Keratinocyte (primary cell): Measurements from ENCODE around the gene GUCY1A1. TPM values are rescaled to one million over a fixed set of nuclear protein-coding genes. Genes with fewer than 3 reads are reported as not detected.

Experiments
- DNase-seq: peaks from one replicate; pipeline ENCODE4 v3.0.0-alpha.2; 2011; ENCODE audit warnings: low read depth, missing footprints, low spot score
- FAIRE-seq: peaks from 2 replicates; lab custom pipeline; 2011; peaks lifted over from hg19 to GRCh38; lab: Jason Lieb, UNC
- H2AFZ ChIP-seq: 2 replicates; pipeline ENCODE4 v1.6.0; 2012; ENCODE audit warnings: low read length, control low read depth, inconsistent platforms; ENCODE audit not compliant: control insufficient read depth
- H3K27ac ChIP-seq: 2 replicates; pipeline ENCODE4 v1.5.1; 2011; ENCODE audit warnings: low read length; ENCODE audit not compliant: control insufficient read depth, insufficient read depth
- H3K27me3 ChIP-seq: 3 replicates; pipeline ENCODE4 v1.6.0; 2011; ENCODE audit warnings: low read length; ENCODE audit not compliant: control insufficient read depth, insufficient read depth; ENCODE audit errors: extremely low read depth
- H3K36me3 ChIP-seq, 2 experiments: 2 replicates in 1 of 2; 3 replicates in 1 of 2; pipeline ENCODE4 v1.5.1; 2011; ENCODE audit warnings: low read length in 2 of 2, mild to moderate bottlenecking in 1 of 2; ENCODE audit not compliant: control insufficient read depth in 2 of 2, insufficient read depth in 2 of 2; ENCODE audit errors: extremely low read depth in 1 of 2
- H3K4me1 ChIP-seq: 3 replicates; pipeline ENCODE4 v1.5.1; 2011; ENCODE audit warnings: low read length; ENCODE audit not compliant: control insufficient read depth, insufficient read depth; ENCODE audit errors: extremely low read depth
- H3K4me2 ChIP-seq: 3 replicates; pipeline ENCODE4 v1.6.0; 2011; ENCODE audit warnings: low read depth, low read length; ENCODE audit not compliant: control insufficient read depth, insufficient read depth; ENCODE audit errors: extremely low read depth
- H3K4me3 ChIP-seq, 3 experiments: fragments of 200-600 bp in 1 of 3; sonication (generic) in 1 of 3; 2 replicates in 2 of 3; 3 replicates in 1 of 3; pipeline ENCODE4 v1.5.1; 2011 to 2016; ENCODE audit warnings: low read length in 3 of 3, mild to moderate bottlenecking in 3 of 3, control low read depth in 2 of 3, inconsistent platforms in 1 of 3, low read depth in 1 of 3, mixed read lengths in 1 of 3, mixed run types in 1 of 3, moderate library complexity in 1 of 3; ENCODE audit not compliant: control insufficient read depth in 2 of 3, insufficient read depth in 2 of 3; ENCODE audit errors: extremely low read depth in 1 of 3
- H3K79me2 ChIP-seq: 2 replicates; pipeline ENCODE4 v1.6.0; 2012; ENCODE audit warnings: low read length; ENCODE audit not compliant: control insufficient read depth, insufficient read depth
- H3K9ac ChIP-seq: 3 replicates; pipeline ENCODE4 v1.6.0; 2011; ENCODE audit warnings: low read length; ENCODE audit not compliant: control insufficient read depth, insufficient read depth; ENCODE audit errors: extremely low read depth
- H3K9me1 ChIP-seq: 3 replicates; pipeline ENCODE4 v1.6.0; 2011; ENCODE audit warnings: low read length; ENCODE audit not compliant: control insufficient read depth, insufficient read depth; ENCODE audit errors: extremely low read depth
- H3K9me3 ChIP-seq: 2 replicates; pipeline ENCODE4 v1.5.1; 2012; ENCODE audit warnings: low read depth, low read length; ENCODE audit not compliant: control insufficient read depth
- H4K20me1 ChIP-seq: 3 replicates; pipeline ENCODE4 v1.6.0; 2011; ENCODE audit warnings: low read length; ENCODE audit not compliant: control insufficient read depth, insufficient read depth; ENCODE audit errors: extremely low read depth
- EZH2 ChIP-seq: IDR thresholded peaks from one replicate; pipeline ENCODE4 v1.6.1; 2012; ENCODE audit warnings: inconsistent platforms, mild to moderate bottlenecking, low read length, moderate library complexity
- dilution Hi-C: fragments of 300-500 bp; cut with MboI; formaldehyde crosslinking; loops from one replicate; pipeline ENCODE4 v1.7.0; 2020; ENCODE audit warnings: low sequenced_read_pairs; ENCODE audit not compliant: extremely low pct_ligation_motif_present
- polyA plus RNA-seq, 5 experiments: library from polyadenylated mRNA; depleted of rRNA in 3 of 5; stranded (reverse) in 3 of 5; stranded (forward) in 1 of 5; unstranded in 1 of 5; fragments of >200 nt; gene quantifications; 1 replicate in 1 of 5; 2 replicates in 3 of 5; 3 replicates in 1 of 5; pipeline versions ENCODE4 v1.2.1 to v1.2.3, GENCODE V29; 2011 to 2012; ENCODE audit warnings: missing spikeins in 2 of 5, low read depth in 1 of 5, low replicate concordance in 1 of 5
- TF ChIP-seq, protein P1 (sequence below), 3 experiments: IDR thresholded peaks in 1 of 3; conservative IDR thresholded peaks in 1 of 3; optimal IDR thresholded peaks in 1 of 3; 2 replicates in 2 of 3; 3 replicates in 1 of 3; pipeline versions ENCODE3 to v1.5.1; 2011; ENCODE audit warnings: low read length in 3 of 3, mild to moderate bottlenecking in 3 of 3, moderate library complexity in 2 of 3, control low read depth in 1 of 3, inconsistent platforms in 1 of 3; ENCODE audit not compliant: insufficient read depth in 2 of 3; ENCODE audit errors: extremely low read depth in 1 of 3

Gene GUCY1A1
- polyA plus RNA-seq, 1 donor (not counting 4 experiments of a cell fraction or from before 2014, with no cell fraction given) = 0.05 TPM

DNA sequence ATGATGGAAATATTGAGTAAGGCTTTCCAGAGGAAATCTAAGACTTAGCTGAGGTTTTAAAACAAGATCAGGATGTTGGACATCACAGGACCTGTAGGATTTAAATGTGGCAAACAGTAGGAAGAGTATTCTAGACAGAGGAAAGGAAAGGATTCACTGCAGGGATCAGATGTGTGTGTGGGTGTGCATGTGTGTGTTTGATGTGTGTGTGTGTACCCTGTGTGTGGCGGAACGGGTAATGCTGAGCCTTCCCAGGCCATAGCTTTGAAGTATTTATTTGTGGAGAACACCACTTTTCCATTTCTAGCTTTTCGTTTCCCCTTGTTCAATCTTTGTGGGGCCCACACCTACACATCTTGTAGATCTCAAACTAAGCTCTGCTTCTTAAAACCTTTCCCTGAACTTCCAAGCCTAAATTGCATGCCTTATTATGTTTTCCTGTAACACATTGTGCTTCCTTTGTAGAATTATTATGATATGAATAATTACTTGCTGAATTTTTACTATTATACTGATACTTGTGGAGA lies 6.9 kb downstream of the GUCY1A1 start:
- Histone ChIP-seq H3K9ac (no peak overlapping the region), H3K4me3 (no peak overlapping the region), H3K79me2 (no peaks in the 10 kb centered on the region), H3K4me1 (no peaks in the 10 kb centered on the region), H2AFZ (no peak overlapping the region), H3K27me3 (no peaks in the 10 kb centered on the region), H4K20me1 (no peaks in the 10 kb centered on the region), H3K36me3 (no peaks in the 10 kb centered on the region), H3K4me2 (no peak overlapping the region), H3K9me1 (no peaks in the 10 kb centered on the region), H3K27ac (no peak overlapping the region), H3K9me3 (no peaks in the 10 kb centered on the region)
- DNase-seq = no peak
- TF ChIP-seq EZH2 = no peak
- TF ChIP-seq, protein P1, sequence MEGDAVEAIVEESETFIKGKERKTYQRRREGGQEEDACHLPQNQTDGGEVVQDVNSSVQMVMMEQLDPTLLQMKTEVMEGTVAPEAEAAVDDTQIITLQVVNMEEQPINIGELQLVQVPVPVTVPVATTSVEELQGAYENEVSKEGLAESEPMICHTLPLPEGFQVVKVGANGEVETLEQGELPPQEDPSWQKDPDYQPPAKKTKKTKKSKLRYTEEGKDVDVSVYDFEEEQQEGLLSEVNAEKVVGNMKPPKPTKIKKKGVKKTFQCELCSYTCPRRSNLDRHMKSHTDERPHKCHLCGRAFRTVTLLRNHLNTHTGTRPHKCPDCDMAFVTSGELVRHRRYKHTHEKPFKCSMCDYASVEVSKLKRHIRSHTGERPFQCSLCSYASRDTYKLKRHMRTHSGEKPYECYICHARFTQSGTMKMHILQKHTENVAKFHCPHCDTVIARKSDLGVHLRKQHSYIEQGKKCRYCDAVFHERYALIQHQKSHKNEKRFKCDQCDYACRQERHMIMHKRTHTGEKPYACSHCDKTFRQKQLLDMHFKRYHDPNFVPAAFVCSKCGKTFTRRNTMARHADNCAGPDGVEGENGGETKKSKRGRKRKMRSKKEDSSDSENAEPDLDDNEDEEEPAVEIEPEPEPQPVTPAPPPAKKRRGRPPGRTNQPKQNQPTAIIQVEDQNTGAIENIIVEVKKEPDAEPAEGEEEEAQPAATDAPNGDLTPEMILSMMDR (optimal IDR thresholded peaks at IDR 0.05 in 1 of 3, IDR thresholded peaks at IDR 0.05 in 1 of 3, conservative IDR thresholded peaks at IDR 0.05 in 1 of 3; ENCODE audit: extremely low read depth in 1 of 3, insufficient read depth in 2 of 3, low read length in 3 of 3) = no peak
- dilution Hi-C loops = no loop called here
- no peak for FAIRE-seq

DNA sequence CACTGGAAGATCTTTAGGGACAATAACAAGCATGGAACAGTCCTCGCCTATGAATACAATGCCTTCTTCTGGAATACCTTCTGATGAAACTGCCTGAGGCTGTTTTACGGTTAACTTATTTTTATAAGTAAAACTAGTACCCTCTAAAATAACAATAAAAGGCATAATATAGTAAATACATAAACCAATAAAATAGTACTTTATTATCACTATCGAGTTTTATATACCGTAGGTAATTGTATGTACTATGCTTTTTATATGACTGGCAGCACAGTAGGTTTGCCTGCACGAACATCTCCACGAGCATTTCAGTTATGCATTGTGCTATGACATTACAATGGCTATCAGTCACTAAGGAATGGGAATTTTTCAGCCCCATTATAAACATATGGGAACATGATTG lies 8.0 kb downstream of the GUCY1A1 start:
- H3K9me3 ChIP-seq = no peaks in the 10 kb centered on the region
- no peaks in the 10 kb centered on the region for H4K20me1 ChIP-seq
- no peaks in the 10 kb centered on the region for H3K4me1 ChIP-seq
- FAIRE-seq (no peak), DNase-seq (no peak)
- no peak overlapping the region for H3K4me3 ChIP-seq
- H3K9ac ChIP-seq = no peak overlapping the region
- H3K27me3 ChIP-seq = no peaks in the 10 kb centered on the region
- TF ChIP-seq EZH2 = no peak
- TF ChIP-seq, protein P1 (optimal IDR thresholded peaks at IDR 0.05 in 1 of 3, IDR thresholded peaks at IDR 0.05 in 1 of 3, conservative IDR thresholded peaks at IDR 0.05 in 1 of 3; ENCODE audit: extremely low read depth in 1 of 3, insufficient read depth in 2 of 3, low read length in 3 of 3) = no peak
- H3K36me3 ChIP-seq = no peaks in the 10 kb centered on the region
- dilution Hi-C loops = no loop called here
- H3K79me2 ChIP-seq = no peaks in the 10 kb centered on the region
- no peaks in the 10 kb centered on the region for H3K9me1 ChIP-seq
- no peak overlapping the region for H3K4me2 ChIP-seq
- H3K27ac ChIP-seq = no peak overlapping the region
- no peak overlapping the region for H2AFZ ChIP-seq
